Measurements from ENCODE around the gene KHK. TPM values are rescaled to one million over a fixed set of nuclear protein-coding genes. Genes with fewer than 3 reads are reported as not detected.

KHK gene
- polyA plus RNA-seq, 1 of the 3 experiments (the other 2 are of a cell fraction) = 10.3 TPM

DNA sequence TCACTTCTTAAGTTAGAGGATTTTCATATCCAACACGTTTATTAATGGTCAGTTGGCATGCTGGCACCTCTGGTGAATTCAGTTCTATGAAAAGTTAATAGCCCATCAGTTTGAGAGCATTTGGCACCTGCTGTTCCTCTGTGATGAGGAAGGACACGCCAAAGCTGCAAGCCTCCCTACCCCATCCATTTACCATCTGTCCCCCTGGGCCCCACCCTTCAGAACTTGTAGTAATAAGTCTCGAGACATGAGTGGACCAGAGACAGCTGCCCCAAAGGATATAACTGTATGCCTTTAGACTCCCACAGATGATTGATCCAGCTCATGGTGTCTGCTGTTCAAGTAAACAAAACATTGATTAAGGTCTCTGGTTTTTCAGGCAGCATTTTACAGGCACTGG, 21.4 kb upstream of the KHK start:
- peaks cover 47 to 51% of the 10 kb centered on the region in 2 experiments for H3K36me3 ChIP-seq (replicated peaks in 1 of 2; ENCODE audit: control insufficient read depth in 1 of 2, insufficient read depth in 2 of 2, low read length in 1 of 2)
- ChIA-PET CTCF (interaction anchor here (1.1 to 18.5 kb wide), 4 partner anchors 12 to 104 kb away, joined by 3 to 227 read pairs (median 59); partner anchors contain the start of genes AGBL5, EMILIN1 and KHK), POLR2A (interaction anchor here (2.4 to 3.4 kb wide), 3 partner anchors 9 to 14 kb away, joined by 10 to 12 read pairs (median 11); partner anchors contain the start of gene AGBL5)
- H3K4me3 ChIP-seq (ENCODE audit: low read depth in 2 of 2, low read length in 1 of 2) = no peak overlapping the region
- H3K9me2 ChIP-seq = no peaks in the 10 kb centered on the region
- TF ChIP-seq EP300 (IDR thresholded peaks at IDR 0.05; ENCODE audit: borderline replicate concordance in 1 of 2, low read depth in 1 of 2, low read length in 1 of 2) = no peak
- no peak for TF ChIP-seq RFX5 (IDR thresholded peaks at IDR 0.05; ENCODE audit: low read length)
- TF ChIP-seq SIN3A (IDR thresholded peaks at IDR 0.05; ENCODE audit: borderline replicate concordance, low read depth, low read length) = no peak
- TF ChIP-seq CHD2 (IDR thresholded peaks at IDR 0.05; ENCODE audit: low read length, partially characterized antibody) = no peak
- TF ChIP-seq POLR2AphosphoS5 (IDR thresholded peaks at IDR 0.05; ENCODE audit: low read depth, low read length) = 0 out of 2 replicates have a peak, but pooled peaks have one; percentile 11
- no peak for TF ChIP-seq FOSL2 (IDR thresholded peaks at IDR 0.05; ENCODE audit: borderline replicate concordance, low read depth)
- no peak for TF ChIP-seq NFIC (IDR thresholded peaks at IDR 0.05; ENCODE audit: borderline replicate concordance)
- peaks cover 14% of the 10 kb centered on the region for H4K20me1 ChIP-seq (ENCODE audit: insufficient read depth)
- no peak overlapping the region for H2AFZ ChIP-seq (ENCODE audit: low read depth)
- peaks cover 58% of the 10 kb centered on the region for H3K79me2 ChIP-seq (ENCODE audit: insufficient read depth)
- H3F3A ChIP-seq (replicated peaks; ENCODE audit: insufficient read depth) = peaks cover 23% of the 10 kb centered on the region
- H3K4me2 ChIP-seq = no peak overlapping the region
- DNase-seq = no peak
- no peak overlapping the region for H3K27ac ChIP-seq (ENCODE audit: low read depth in 2 of 2, low read length in 1 of 2)
- H3K9me3 ChIP-seq = no peaks in the 10 kb centered on the region
- 89% methylated on average over 3 of the region's 3 CpGs for WGBS (ENCODE audit: low lambda C conversion rate)
- no peaks in the 10 kb centered on the region for H3K27me3 ChIP-seq (ENCODE audit: insufficient read depth)
- H3K9ac ChIP-seq = no peak overlapping the region
- peaks cover 12 to 25% of the 10 kb centered on the region in 2 experiments for H3K4me1 ChIP-seq (ENCODE audit: control insufficient read depth in 1 of 2, insufficient read depth in 2 of 2, low read depth in 1 of 2, low read length in 1 of 2)

- H3F3A ChIP-seq (replicated peaks; ENCODE audit: insufficient read depth) = peaks cover 23% of the 10 kb centered on the region
- H4K20me1 ChIP-seq (ENCODE audit: insufficient read depth) = peaks cover 14% of the 10 kb centered on the region
- ChIA-PET CTCF (interaction anchor here (1.0 to 18.5 kb wide), 3 partner anchors 14 to 124 kb away, joined by 3 to 227 read pairs (median 107); partner anchors contain the start of genes AGBL5, EMILIN1 and KHK), POLR2A (interaction anchor here (0.7 to 3.4 kb wide), 7 partner anchors 9 to 32 kb away, joined by 3 to 10 read pairs (median 4); partner anchors contain the start of gene AGBL5)
- H3K79me2 ChIP-seq (ENCODE audit: insufficient read depth) = peaks cover 71% of the 10 kb centered on the region
- H2AFZ ChIP-seq (ENCODE audit: low read depth) = no peak overlapping the region
- H3K9me2 ChIP-seq = no peaks in the 10 kb centered on the region
- no peak for DNase-seq
- TF ChIP-seq TAF1 (IDR thresholded peaks at IDR 0.05; ENCODE audit: borderline replicate concordance, low read depth, low read length) (no peak), SMC3 (IDR thresholded peaks at IDR 0.05; ENCODE audit: low read depth, low read length) (no peak), GABPA (IDR thresholded peaks at IDR 0.05; ENCODE audit: low read depth) (no peak), TCF12 (IDR thresholded peaks at IDR 0.05) (no peak), FOSL2 (IDR thresholded peaks at IDR 0.05; ENCODE audit: borderline replicate concordance, low read depth) (no peak), EZH2phosphoT487 (IDR thresholded peaks at IDR 0.05; ENCODE audit: borderline replicate concordance, low read depth) (no peak)
- TF ChIP-seq, protein P1, sequence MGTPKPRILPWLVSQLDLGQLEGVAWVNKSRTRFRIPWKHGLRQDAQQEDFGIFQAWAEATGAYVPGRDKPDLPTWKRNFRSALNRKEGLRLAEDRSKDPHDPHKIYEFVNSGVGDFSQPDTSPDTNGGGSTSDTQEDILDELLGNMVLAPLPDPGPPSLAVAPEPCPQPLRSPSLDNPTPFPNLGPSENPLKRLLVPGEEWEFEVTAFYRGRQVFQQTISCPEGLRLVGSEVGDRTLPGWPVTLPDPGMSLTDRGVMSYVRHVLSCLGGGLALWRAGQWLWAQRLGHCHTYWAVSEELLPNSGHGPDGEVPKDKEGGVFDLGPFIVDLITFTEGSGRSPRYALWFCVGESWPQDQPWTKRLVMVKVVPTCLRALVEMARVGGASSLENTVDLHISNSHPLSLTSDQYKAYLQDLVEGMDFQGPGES (IDR thresholded peaks at IDR 0.05; ENCODE audit: low read depth, low read length) = no peak
- TF ChIP-seq, protein P2, sequence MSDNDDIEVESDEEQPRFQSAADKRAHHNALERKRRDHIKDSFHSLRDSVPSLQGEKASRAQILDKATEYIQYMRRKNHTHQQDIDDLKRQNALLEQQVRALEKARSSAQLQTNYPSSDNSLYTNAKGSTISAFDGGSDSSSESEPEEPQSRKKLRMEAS (IDR thresholded peaks at IDR 0.05; ENCODE audit: low read depth) = no peak
- WGBS (ENCODE audit: low lambda C conversion rate) = 98% methylated on average over 5 of the region's 5 CpGs
- H3K4me3 ChIP-seq (ENCODE audit: low read depth in 2 of 2, low read length in 1 of 2) = no peak overlapping the region
- no peak overlapping the region for H3K27ac ChIP-seq (ENCODE audit: low read depth in 2 of 2, low read length in 1 of 2)
- no peaks in the 10 kb centered on the region for H3K9me3 ChIP-seq
- H3K4me1 ChIP-seq (ENCODE audit: control insufficient read depth in 1 of 2, insufficient read depth in 2 of 2, low read depth in 1 of 2, low read length in 1 of 2) = peaks cover 20 to 35% of the 10 kb centered on the region in 2 experiments
- no peak overlapping the region for H3K4me2 ChIP-seq
- no peak overlapping the region for H3K9ac ChIP-seq
- no peaks in the 10 kb centered on the region for H3K27me3 ChIP-seq (ENCODE audit: insufficient read depth)
- peaks cover 47 to 51% of the 10 kb centered on the region in 2 experiments for H3K36me3 ChIP-seq (replicated peaks in 1 of 2; ENCODE audit: control insufficient read depth in 1 of 2, insufficient read depth in 2 of 2, low read length in 1 of 2)
Measured at GRCh38 chr2:27067385-27067784, 19.2 kb upstream of the KHK start.

Data from SK-N-SH (cell line).